Measurements from ENCODE around the gene POU6F1.

POU6F1 gene

GRCh38 chr12:51177897-51178296, 40.0 kb downstream of the POU6F1 start:
- Histone ChIP-seq H3K36me3 (ENCODE audit: control insufficient read depth in 1 of 2, insufficient read depth in 2 of 2, low read length in 2 of 2) (no peaks in the 10 kb centered on the region), H3K9me3 (ENCODE audit: control insufficient read depth in 1 of 2, low read length in 2 of 2) (no peaks in the 10 kb centered on the region), H3K4me3 (ENCODE audit: low read depth in 1 of 2, low read length in 2 of 2) (no peak overlapping the region), H3K27me3 (ENCODE audit: low read depth, low read length) (no peaks in the 10 kb centered on the region), H3K27ac (ENCODE audit: low read length) (no peak overlapping the region), H3K4me1 (ENCODE audit: control insufficient read depth in 1 of 2, insufficient read depth in 2 of 2, low read length in 2 of 2) (no peaks in the 10 kb centered on the region)

GRCh38 chr12:51174501-51174900, 43.4 kb downstream of the POU6F1 start:
- H3K27ac ChIP-seq (ENCODE audit: low read length), result no peak overlapping the region
- no peak overlapping the region for H3K4me3 ChIP-seq (ENCODE audit: low read depth in 1 of 2, low read length in 2 of 2)
- H3K4me1 ChIP-seq (ENCODE audit: control insufficient read depth in 1 of 2, insufficient read depth in 2 of 2, low read length in 2 of 2), result peaks cover 4 to 21% of the 10 kb centered on the region in 2 donors
- no peaks in the 10 kb centered on the region for H3K27me3 ChIP-seq (ENCODE audit: low read depth, low read length)
- no peaks in the 10 kb centered on the region for H3K36me3 ChIP-seq (ENCODE audit: control insufficient read depth in 1 of 2, insufficient read depth in 2 of 2, low read length in 2 of 2)
- H3K9me3 ChIP-seq (ENCODE audit: control insufficient read depth in 1 of 2, low read length in 2 of 2), result no peaks in the 10 kb centered on the region

GRCh38 chr12:51172515-51173431, 45.1 kb downstream of the POU6F1 start, which contains the start of gene TFCP2:
TSS of gene TFCP2 (minus strand) at chr12:51173135. CDS start at chr12:51172422, 713 bp downstream.
- no peaks in the 10 kb centered on the region for H3K9me3 ChIP-seq (ENCODE audit: control insufficient read depth in 1 of 2, low read length in 2 of 2)
- H3K4me3 ChIP-seq (ENCODE audit: low read depth in 1 of 2, low read length in 2 of 2), result peak within 1 kb of the TSS; percentile 82 to 92
- H3K36me3 ChIP-seq (ENCODE audit: control insufficient read depth in 1 of 2, insufficient read depth in 2 of 2, low read length in 2 of 2), result no peaks in the 10 kb centered on the region
- H3K27ac ChIP-seq (ENCODE audit: low read length), result peak within 1 kb of the TSS; percentile 99
- no peaks in the 10 kb centered on the region for H3K27me3 ChIP-seq (ENCODE audit: low read depth, low read length)
- peaks cover 4 to 21% of the 10 kb centered on the region in 2 donors for H3K4me1 ChIP-seq (ENCODE audit: control insufficient read depth in 1 of 2, insufficient read depth in 2 of 2, low read length in 2 of 2)

- H3K4me3 ChIP-seq (ENCODE audit: low read depth in 1 of 2, low read length in 2 of 2), result peak overlapping the region; percentile 82 to 92
- H3K4me1 ChIP-seq (ENCODE audit: control insufficient read depth in 1 of 2, insufficient read depth in 2 of 2, low read length in 2 of 2), result peaks cover 4 to 21% of the 10 kb centered on the region in 2 donors
- H3K9me3 ChIP-seq (ENCODE audit: control insufficient read depth in 1 of 2, low read length in 2 of 2), result no peaks in the 10 kb centered on the region
- no peaks in the 10 kb centered on the region for H3K36me3 ChIP-seq (ENCODE audit: control insufficient read depth in 1 of 2, insufficient read depth in 2 of 2, low read length in 2 of 2)
- peak overlapping the region; percentile 99 for H3K27ac ChIP-seq (ENCODE audit: low read length)
- H3K27me3 ChIP-seq (ENCODE audit: low read depth, low read length), result no peaks in the 10 kb centered on the region
Observed at GRCh38 chr12:51171884-51172514, 45.9 kb downstream of the POU6F1 start.

GRCh38 chr12:51163795-51164194, 54.1 kb downstream of the POU6F1 start:
- Histone ChIP-seq H3K27me3 (ENCODE audit: low read depth, low read length) (no peaks in the 10 kb centered on the region), H3K4me1 (ENCODE audit: control insufficient read depth in 1 of 2, insufficient read depth in 2 of 2, low read length in 2 of 2) (no peaks in the 10 kb centered on the region), H3K9me3 (ENCODE audit: control insufficient read depth in 1 of 2, low read length in 2 of 2) (no peaks in the 10 kb centered on the region), H3K4me3 (ENCODE audit: low read depth in 1 of 2, low read length in 2 of 2) (no peak overlapping the region), H3K36me3 (ENCODE audit: control insufficient read depth in 1 of 2, insufficient read depth in 2 of 2, low read length in 2 of 2) (no peaks in the 10 kb centered on the region), H3K27ac (ENCODE audit: low read length) (no peak overlapping the region)

- no peak overlapping the region for H3K4me3 ChIP-seq (ENCODE audit: low read depth in 1 of 2, low read length in 2 of 2)
- no peaks in the 10 kb centered on the region for H3K9me3 ChIP-seq (ENCODE audit: control insufficient read depth in 1 of 2, low read length in 2 of 2)
- no peaks in the 10 kb centered on the region for H3K4me1 ChIP-seq (ENCODE audit: control insufficient read depth in 1 of 2, insufficient read depth in 2 of 2, low read length in 2 of 2)
- no peaks in the 10 kb centered on the region for H3K27me3 ChIP-seq (ENCODE audit: low read depth, low read length)
- no peaks in the 10 kb centered on the region for H3K36me3 ChIP-seq (ENCODE audit: control insufficient read depth in 1 of 2, insufficient read depth in 2 of 2, low read length in 2 of 2)
- no peak overlapping the region for H3K27ac ChIP-seq (ENCODE audit: low read length)
Observed at GRCh38 chr12:51162217-51162616, 55.6 kb downstream of the POU6F1 start.

GRCh38 chr12:51160814-51161459, 56.9 kb downstream of the POU6F1 start:
- H3K36me3 ChIP-seq (ENCODE audit: control insufficient read depth in 1 of 2, insufficient read depth in 2 of 2, low read length in 2 of 2), result no peaks in the 10 kb centered on the region
- H3K27ac ChIP-seq (ENCODE audit: low read length), result no peak overlapping the region

GRCh38 chr12:51156245-51156765, 61.6 kb downstream of the POU6F1 start:
- Histone ChIP-seq H3K4me3 (ENCODE audit: low read depth in 1 of 2, low read length in 2 of 2) (no peak overlapping the region), H3K27ac (ENCODE audit: low read length) (no peak overlapping the region), H3K27me3 (ENCODE audit: low read depth, low read length) (no peaks in the 10 kb centered on the region), H3K36me3 (ENCODE audit: control insufficient read depth in 1 of 2, insufficient read depth in 2 of 2, low read length in 2 of 2) (no peaks in the 10 kb centered on the region), H3K9me3 (ENCODE audit: control insufficient read depth in 1 of 2, low read length in 2 of 2) (no peaks in the 10 kb centered on the region), H3K4me1 (ENCODE audit: control insufficient read depth in 1 of 2, insufficient read depth in 2 of 2, low read length in 2 of 2) (no peaks in the 10 kb centered on the region)

More at GRCh38 chr12:51160814-51161459, 56.9 kb downstream of the POU6F1 start:
- Histone ChIP-seq H3K9me3 (ENCODE audit: control insufficient read depth in 1 of 2, low read length in 2 of 2) (no peaks in the 10 kb centered on the region), H3K4me3 (ENCODE audit: low read depth in 1 of 2, low read length in 2 of 2) (no peak overlapping the region), H3K4me1 (ENCODE audit: control insufficient read depth in 1 of 2, insufficient read depth in 2 of 2, low read length in 2 of 2) (no peaks in the 10 kb centered on the region), H3K27me3 (ENCODE audit: low read depth, low read length) (no peaks in the 10 kb centered on the region)

- H3K4me3 ChIP-seq (ENCODE audit: low read depth in 1 of 2, low read length in 2 of 2), result no peak overlapping the region
- H3K27ac ChIP-seq (ENCODE audit: low read length), result no peak overlapping the region
- no peaks in the 10 kb centered on the region for H3K4me1 ChIP-seq (ENCODE audit: control insufficient read depth in 1 of 2, insufficient read depth in 2 of 2, low read length in 2 of 2)
- no peaks in the 10 kb centered on the region for H3K27me3 ChIP-seq (ENCODE audit: low read depth, low read length)
- H3K36me3 ChIP-seq (ENCODE audit: control insufficient read depth in 1 of 2, insufficient read depth in 2 of 2, low read length in 2 of 2), result no peaks in the 10 kb centered on the region
- H3K9me3 ChIP-seq (ENCODE audit: control insufficient read depth in 1 of 2, low read length in 2 of 2), result no peaks in the 10 kb centered on the region
Observed at GRCh38 chr12:51152953-51153352, 64.9 kb downstream of the POU6F1 start.

GRCh38 chr12:51150777-51151176, 67.1 kb downstream of the POU6F1 start:
- Histone ChIP-seq H3K27me3 (ENCODE audit: low read depth, low read length) (no peaks in the 10 kb centered on the region), H3K9me3 (ENCODE audit: control insufficient read depth in 1 of 2, low read length in 2 of 2) (no peaks in the 10 kb centered on the region), H3K4me3 (ENCODE audit: low read depth in 1 of 2, low read length in 2 of 2) (no peak overlapping the region), H3K27ac (ENCODE audit: low read length) (no peak overlapping the region), H3K36me3 (ENCODE audit: control insufficient read depth in 1 of 2, insufficient read depth in 2 of 2, low read length in 2 of 2) (no peaks in the 10 kb centered on the region), H3K4me1 (ENCODE audit: control insufficient read depth in 1 of 2, insufficient read depth in 2 of 2, low read length in 2 of 2) (no peaks in the 10 kb centered on the region)

- Histone ChIP-seq H3K9me3 (ENCODE audit: control insufficient read depth in 1 of 2, low read length in 2 of 2) (no peaks in the 10 kb centered on the region), H3K27me3 (ENCODE audit: low read depth, low read length) (no peaks in the 10 kb centered on the region), H3K27ac (ENCODE audit: low read length) (no peak overlapping the region), H3K4me3 (ENCODE audit: low read depth in 1 of 2, low read length in 2 of 2) (no peak overlapping the region), H3K4me1 (ENCODE audit: control insufficient read depth in 1 of 2, insufficient read depth in 2 of 2, low read length in 2 of 2) (no peaks in the 10 kb centered on the region), H3K36me3 (ENCODE audit: control insufficient read depth in 1 of 2, insufficient read depth in 2 of 2, low read length in 2 of 2) (no peaks in the 10 kb centered on the region)
Observed at GRCh38 chr12:51147309-51147708, 70.6 kb downstream of the POU6F1 start.

Measured in muscle layer of duodenum (tissue), 2 donors.